Hepatocyte (in vitro differentiated cells): Measurements from ENCODE around the gene NPM1. TPM values are rescaled to one million over a fixed set of nuclear protein-coding genes. Genes with fewer than 3 reads are reported as not detected.

ENCODE experiments used
- DNase-seq: peaks from one replicate; pipeline ENCODE4 v3.0.0-alpha.2; 2016; ENCODE audit warnings: low spot score
- H2AFZ ChIP-seq: fragments of 200-600 bp; sonication (generic); 2 replicates; pipeline ENCODE4 v1.6.0; 2016; ENCODE audit warnings: antibody characterized with exemption, mild to moderate bottlenecking
- H3K27ac ChIP-seq: fragments of 200-600 bp; sonication (generic); 2 replicates; pipeline ENCODE4 v1.5.1; 2016; ENCODE audit warnings: mild to moderate bottlenecking
- H3K27me3 ChIP-seq: fragments of 200-600 bp; sonication (generic); 2 replicates; pipeline ENCODE4 v1.6.1; 2016
- H3K36me3 ChIP-seq: fragments of 200-600 bp; sonication (generic); replicated peaks from 2 replicates; pipeline ENCODE4 v1.5.1; 2016; ENCODE audit warnings: low read depth; ENCODE audit not compliant: insufficient read depth
- H3K4me1 ChIP-seq: fragments of 200-600 bp; sonication (generic); 2 replicates; pipeline ENCODE4 v1.5.1; 2016; ENCODE audit warnings: mild to moderate bottlenecking, moderate library complexity; ENCODE audit not compliant: insufficient read depth
- H3K4me2 ChIP-seq: fragments of 200-600 bp; sonication (generic); 2 replicates; pipeline ENCODE4 v1.6.0; 2016
- H3K4me3 ChIP-seq: fragments of 200-600 bp; sonication (generic); 2 replicates; pipeline ENCODE4 v1.5.1; 2016; ENCODE audit warnings: mild to moderate bottlenecking
- H3K79me2 ChIP-seq: fragments of 200-600 bp; sonication (generic); 2 replicates; pipeline ENCODE4 v1.6.0; 2017; ENCODE audit warnings: mild to moderate bottlenecking
- H3K9me2 ChIP-seq: fragments of 200-600 bp; sonication (generic); replicated peaks from 2 replicates; pipeline ENCODE4 v1.6.0; 2017; ENCODE audit warnings: mild to moderate bottlenecking; ENCODE audit not compliant: insufficient read depth
- H3K9me3 ChIP-seq: fragments of 200-600 bp; sonication (generic); 2 replicates; pipeline ENCODE4 v1.5.1; 2016; ENCODE audit warnings: low read depth, mild to moderate bottlenecking
- H4K20me1 ChIP-seq: fragments of 200-600 bp; sonication (generic); 2 replicates; pipeline ENCODE4 v1.6.0; 2016; ENCODE audit warnings: mild to moderate bottlenecking; ENCODE audit not compliant: insufficient read depth, poor library complexity, severe bottlenecking
- CTCF ChIP-seq: fragments of 200-600 bp; sonication (generic); IDR thresholded peaks from 2 replicates; pipeline ENCODE4 v1.5.1; 2016; ENCODE audit warnings: antibody characterized with exemption, mild to moderate bottlenecking; ENCODE audit not compliant: poor library complexity
- EZH2 ChIP-seq: fragments of 200-600 bp; sonication (generic); IDR thresholded peaks from 2 replicates; pipeline ENCODE4 v1.6.1; 2016; ENCODE audit warnings: antibody characterized with exemption, mild to moderate bottlenecking, borderline replicate concordance
- EZH2phosphoT487 ChIP-seq: fragments of 200-600 bp; sonication (generic); IDR thresholded peaks from one replicate; pipeline ENCODE4 v1.6.1; 2018; ENCODE audit warnings: antibody characterized with exemption, mild to moderate bottlenecking, low read depth, moderate library complexity; ENCODE audit not compliant: unreplicated experiment, severe bottlenecking
- WGBS: methylation state at CpG from one replicate; pipeline ENCODE4 v1.1.6; 2016; ENCODE audit warnings: low lambda C conversion rate; ENCODE audit errors: missing lambda C conversion rate; 5-methylcytosine and 5-hydroxymethylcytosine counted together
- polyA plus RNA-seq: library from polyadenylated mRNA; unstranded; fragments of >200 nt; fragmentation: Nextera tagmentation; extraction: Ambion mirVana; gene quantifications from 2 replicates; pipeline ENCODE4 v1.2.1, GENCODE V29; 2016
- total RNA-seq: library from RNA; depleted of rRNA; stranded (reverse); fragments of >200 nt; gene quantifications from 2 replicates; pipeline ENCODE4 v1.2.3, GENCODE V29; 2014

The NPM1 gene
- total and polyA plus RNA-seq, 2 experiments from 2014 or later = 443 to 1,088 TPM

- no peaks in the 10 kb centered on the region for H3K9me3 ChIP-seq
- H3K27ac ChIP-seq = no peak overlapping the region
- no peaks in the 10 kb centered on the region for H3K36me3 ChIP-seq
- H3K4me3 ChIP-seq = no peak overlapping the region
- peaks cover 10% of the 10 kb centered on the region for H3K4me1 ChIP-seq
- H4K20me1 ChIP-seq = no peaks in the 10 kb centered on the region
- no peaks in the 10 kb centered on the region for H3K9me2 ChIP-seq
- H2AFZ ChIP-seq = no peak overlapping the region
- TF ChIP-seq EZH2phosphoT487 (no peak), EZH2 (no peak), CTCF (no peak)
- H3K4me2 ChIP-seq = no peak overlapping the region
- no peaks in the 10 kb centered on the region for H3K79me2 ChIP-seq
- WGBS = 79% methylated on average over 13 of the region's 13 CpGs
- DNase-seq = no peak
- H3K27me3 ChIP-seq = no peaks in the 10 kb centered on the region
Measured at GRCh38 chr5:171436804-171437285, 49.2 kb downstream of the NPM1 start.

- H4K20me1 ChIP-seq = no peaks in the 10 kb centered on the region
- no peaks in the 10 kb centered on the region for H3K9me2 ChIP-seq
- no peak overlapping the region for H3K4me3 ChIP-seq
- no peak overlapping the region for H3K4me2 ChIP-seq
- no peaks in the 10 kb centered on the region for H3K79me2 ChIP-seq
- no peaks in the 10 kb centered on the region for H3K36me3 ChIP-seq
- no peak for DNase-seq
- no peaks in the 10 kb centered on the region for H3K9me3 ChIP-seq
- TF ChIP-seq EZH2 (no peak), EZH2phosphoT487 (no peak)
- H2AFZ ChIP-seq = no peak overlapping the region
- peaks cover 13% of the 10 kb centered on the region for H3K4me1 ChIP-seq
- no peak overlapping the region for H3K27ac ChIP-seq
- WGBS = 67% methylated on average over 13 of the region's 14 CpGs
- H3K27me3 ChIP-seq = no peaks in the 10 kb centered on the region
Measured at GRCh38 chr5:171437286-171437821, 49.7 kb downstream of the NPM1 start.

GRCh38 chr5:171438738-171439137 lies 51.1 kb downstream of the NPM1 start:
- Histone ChIP-seq H3K4me3 (no peak overlapping the region), H4K20me1 (no peaks in the 10 kb centered on the region), H2AFZ (no peak overlapping the region), H3K79me2 (no peaks in the 10 kb centered on the region), H3K9me3 (no peaks in the 10 kb centered on the region), H3K4me1 (peaks cover 17% of the 10 kb centered on the region), H3K9me2 (no peaks in the 10 kb centered on the region), H3K36me3 (no peaks in the 10 kb centered on the region), H3K27ac (no peak overlapping the region), H3K4me2 (no peak overlapping the region), H3K27me3 (no peaks in the 10 kb centered on the region)
- DNase-seq = no peak
- WGBS = 45% methylated on average over 4 of the region's 4 CpGs
- TF ChIP-seq EZH2 (no peak), EZH2phosphoT487 (no peak), CTCF (no peak)

- TF ChIP-seq EZH2 = no peak
- Histone ChIP-seq H3K4me1 (peaks cover 17% of the 10 kb centered on the region), H3K36me3 (no peaks in the 10 kb centered on the region), H3K4me3 (no peak overlapping the region), H3K79me2 (no peaks in the 10 kb centered on the region), H3K9me2 (no peaks in the 10 kb centered on the region), H3K4me2 (no peak overlapping the region), H2AFZ (no peak overlapping the region), H4K20me1 (no peaks in the 10 kb centered on the region), H3K9me3 (no peaks in the 10 kb centered on the region), H3K27ac (no peak overlapping the region), H3K27me3 (no peaks in the 10 kb centered on the region)
- DNase-seq = no peak
- WGBS = 86% methylated on average over 14 of the region's 14 CpGs
Measured at GRCh38 chr5:171441246-171441791, 53.7 kb downstream of the NPM1 start.
